B cell (primary cell): ENCODE data around the gene SRBD1. TPM values are rescaled to one million over a fixed set of nuclear protein-coding genes. Genes with fewer than 3 reads are reported as not detected.

ENCODE experiments used
- ATAC-seq: fragments of 200-7000 bp; cut with Tn5 transposase; one replicate; pipeline ENCODE4 v1.10.0; 2021; ENCODE audit warnings: low read depth, mild to moderate bottlenecking, moderate number of reproducible peaks, moderate library complexity
- CTCF ChIA-PET: fragments of 350-600 bp; sonication (Branson Sonifier 250); formaldehyde crosslinking; loops from one replicate; lab custom pipeline; 2021; ENCODE audit warnings: antibody characterized with exemption, inconsistent platforms; lab: Charles Lee
- POLR2A ChIA-PET: fragments of 350-600 bp; sonication (Branson Sonifier 250); formaldehyde crosslinking; loops from one replicate; lab custom pipeline; 2021; ENCODE audit warnings: antibody characterized with exemption; lab: Charles Lee
- DNase-seq: peaks from one replicate; pipeline ENCODE4 v3.0.0; 2013
- H2AFZ ChIP-seq: 2 replicates; pipeline ENCODE4 v1.6.1; 2012; ENCODE audit warnings: mild to moderate bottlenecking, low read depth, low read length; ENCODE audit not compliant: insufficient read depth, poor library complexity, severe bottlenecking
- H3K27ac ChIP-seq, 2 donors: 1 replicate in 1 of 2; 2 replicates in 1 of 2; pipeline ENCODE4 v1.5.1; 2012 to 2013; ENCODE audit warnings: low read length in 2 of 2, mild to moderate bottlenecking in 2 of 2, moderate library complexity in 1 of 2
- H3K27me3 ChIP-seq, 4 experiments: fragments of 200-600 bp in 1 of 4; sonication (generic) in 1 of 4; replicated peaks in 1 of 4; 1 replicate in 2 of 4; 2 replicates in 2 of 4; pipeline versions ENCODE4 v1.6.1 to v1.7.0; 2013 to 2016; ENCODE audit warnings: low read length in 3 of 4, mild to moderate bottlenecking in 2 of 4, mixed read lengths in 1 of 4, moderate library complexity in 1 of 4; ENCODE audit not compliant: insufficient read depth in 4 of 4, control insufficient read depth in 3 of 4; ENCODE audit errors: control extremely low read depth in 1 of 4
- H3K36me3 ChIP-seq, 2 experiments: replicated peaks in 1 of 2; 1 replicate in 1 of 2; 2 replicates in 1 of 2; pipeline versions ENCODE4 v1.6.1 to v1.7.1; 2013; ENCODE audit warnings: low read length in 1 of 2; ENCODE audit not compliant: insufficient read depth in 2 of 2, control insufficient read depth in 1 of 2; ENCODE audit errors: control extremely low read depth in 1 of 2, extremely low read depth in 1 of 2
- H3K4me1 ChIP-seq, 2 donors: fragments of 200-600 bp in 1 of 2; sonication (generic) in 1 of 2; 1 replicate in 1 of 2; 2 replicates in 1 of 2; pipeline versions ENCODE4 v1.5.1 to v1.6.1; 2013 to 2017; ENCODE audit warnings: low read length in 2 of 2; ENCODE audit not compliant: control insufficient read depth in 2 of 2, insufficient read depth in 2 of 2
- H3K4me2 ChIP-seq: replicated peaks from 2 replicates; pipeline ENCODE3; 2012; ENCODE audit warnings: mild to moderate bottlenecking, low read depth, low read length; ENCODE audit not compliant: poor library complexity, severe bottlenecking
- H3K4me3 ChIP-seq, 5 experiments: fragments of 200-600 bp in 1 of 5; sonication (generic) in 1 of 5; 1 replicate in 3 of 5; 2 replicates in 2 of 5; pipeline versions ENCODE4 v1.5.1 to v1.7.0; 2011 to 2016; ENCODE audit warnings: low read length in 4 of 5, mild to moderate bottlenecking in 4 of 5, low read depth in 2 of 5, control low read depth in 1 of 5, moderate library complexity in 1 of 5; ENCODE audit not compliant: insufficient read depth in 1 of 5; ENCODE audit errors: control extremely low read depth in 1 of 5, extremely low read depth in 1 of 5
- H3K79me2 ChIP-seq: fragments of 200-600 bp; sonication (generic); one replicate; pipeline ENCODE4 v1.6.0; 2016; ENCODE audit warnings: low read length; ENCODE audit not compliant: control insufficient read depth, insufficient read depth
- H3K9ac ChIP-seq: fragments of 200-600 bp; sonication (generic); 2 replicates; pipeline ENCODE4 v1.6.1; 2017; ENCODE audit warnings: mild to moderate bottlenecking, low read length, moderate library complexity
- H3K9me3 ChIP-seq, 3 donors: one replicate each; pipeline versions ENCODE4 v1.6.1 to v1.7.1; 2013; ENCODE audit warnings: low read length in 2 of 3; ENCODE audit not compliant: control insufficient read depth in 2 of 3, insufficient read depth in 1 of 3; ENCODE audit errors: control extremely low read depth in 1 of 3
- H4K20me1 ChIP-seq: 2 replicates; pipeline ENCODE4 v1.6.0; 2012; ENCODE audit warnings: mild to moderate bottlenecking, low read length; ENCODE audit not compliant: insufficient read depth, control insufficient read depth, poor library complexity, severe bottlenecking
- H3K27ac Mint-ChIP-seq: one replicate; pipeline ENCODE4 v1.8.0; 2021; ENCODE audit warnings: mixed read lengths
- H3K27me3 Mint-ChIP-seq: one replicate; pipeline ENCODE4 v1.8.0; 2021; ENCODE audit warnings: mixed read lengths
- H3K4me1 Mint-ChIP-seq: one replicate; pipeline ENCODE4 v1.8.0; 2021; ENCODE audit warnings: mixed read lengths
- H3K4me3 Mint-ChIP-seq: one replicate; pipeline ENCODE4 v1.8.0; 2021; ENCODE audit warnings: mixed read lengths
- H3K9me3 Mint-ChIP-seq: one replicate; pipeline ENCODE4 v1.8.0; 2022; ENCODE audit warnings: mixed read lengths; ENCODE audit not compliant: insufficient read depth
- EZH2 ChIP-seq: IDR thresholded peaks from 2 replicates; pipeline ENCODE4 v1.6.1; 2012; ENCODE audit warnings: borderline replicate concordance, low read depth, mild to moderate bottlenecking, moderate library complexity, low read length; ENCODE audit not compliant: insufficient read depth, poor library complexity, severe bottlenecking
- WGBS: methylation state at CpG from one replicate; pipeline ENCODE4 v1.1.5; 2013; ENCODE audit warnings: missing lambda C conversion rate; ENCODE audit not compliant: insufficient coverage; 5-methylcytosine and 5-hydroxymethylcytosine counted together
- intact Hi-C: fragments of 100-400 bp; cut with micrococcal nuclease; formaldehyde crosslinking; loops from one replicate; pipeline ENCODE4 v1.10.0; 2022
- polyA plus RNA-seq: library from polyadenylated mRNA; depleted of rRNA; stranded (reverse); fragments of >200 nt; gene quantifications from 2 replicates; pipeline ENCODE4 v1.2.3, GENCODE V29; 2012
- total RNA-seq, 2 donors: library from RNA; stranded (reverse); fragments of 120-200 nt in 1 of 2; gene quantifications; 1 replicate in 1 of 2; 2 replicates in 1 of 2; pipeline versions ENCODE4 v1.2.3 to v1.2.4, GENCODE V29; 2013 to 2022
- TF ChIP-seq, protein P1 (sequence below): fragments of 200-600 bp; IDR thresholded peaks from one replicate; pipeline ENCODE4 v1.8.0; 2022; ENCODE audit warnings: antibody characterized with exemption, mild to moderate bottlenecking

Gene SRBD1
- total and polyA plus RNA-seq, 2 donors (not counting 1 experiment from before 2014, with no cell fraction given), result 6.2 to 27.1 TPM

GRCh38 chr2:45344071-45344470, 267.0 kb downstream of the SRBD1 start:
- Histone ChIP-seq H3K27me3 (peaks cover 0 to 2% (median 0%) of the 10 kb centered on the region in 4 experiments), H3K4me3 (no peak overlapping the region), H4K20me1 (no peaks in the 10 kb centered on the region), H3K79me2 (no peaks in the 10 kb centered on the region), H3K4me2 (no peak overlapping the region), H3K27ac (no peak overlapping the region), H3K36me3 (no peaks in the 10 kb centered on the region), H3K9ac (no peak overlapping the region), H3K9me3 (no peaks in the 10 kb centered on the region), H3K4me1 (no peaks in the 10 kb centered on the region), H2AFZ (no peak overlapping the region)
- peaks cover 25% of the 10 kb centered on the region for H3K27me3 Mint-ChIP-seq
- TF ChIP-seq, protein P1, sequence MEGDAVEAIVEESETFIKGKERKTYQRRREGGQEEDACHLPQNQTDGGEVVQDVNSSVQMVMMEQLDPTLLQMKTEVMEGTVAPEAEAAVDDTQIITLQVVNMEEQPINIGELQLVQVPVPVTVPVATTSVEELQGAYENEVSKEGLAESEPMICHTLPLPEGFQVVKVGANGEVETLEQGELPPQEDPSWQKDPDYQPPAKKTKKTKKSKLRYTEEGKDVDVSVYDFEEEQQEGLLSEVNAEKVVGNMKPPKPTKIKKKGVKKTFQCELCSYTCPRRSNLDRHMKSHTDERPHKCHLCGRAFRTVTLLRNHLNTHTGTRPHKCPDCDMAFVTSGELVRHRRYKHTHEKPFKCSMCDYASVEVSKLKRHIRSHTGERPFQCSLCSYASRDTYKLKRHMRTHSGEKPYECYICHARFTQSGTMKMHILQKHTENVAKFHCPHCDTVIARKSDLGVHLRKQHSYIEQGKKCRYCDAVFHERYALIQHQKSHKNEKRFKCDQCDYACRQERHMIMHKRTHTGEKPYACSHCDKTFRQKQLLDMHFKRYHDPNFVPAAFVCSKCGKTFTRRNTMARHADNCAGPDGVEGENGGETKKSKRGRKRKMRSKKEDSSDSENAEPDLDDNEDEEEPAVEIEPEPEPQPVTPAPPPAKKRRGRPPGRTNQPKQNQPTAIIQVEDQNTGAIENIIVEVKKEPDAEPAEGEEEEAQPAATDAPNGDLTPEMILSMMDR, result no peak
- no peak for TF ChIP-seq EZH2
- ATAC-seq (no peak), DNase-seq (no peak)
- intact Hi-C loops, result no loop called here
- POLR2A ChIA-PET, result no interaction called here
- CTCF ChIA-PET, result no interaction called here
- H3K9me3 Mint-ChIP-seq, result peaks cover 3% of the 10 kb centered on the region
- H3K27ac Mint-ChIP-seq, result no peak overlapping the region
- H3K4me3 Mint-ChIP-seq, result no peak overlapping the region
- no peaks in the 10 kb centered on the region for H3K4me1 Mint-ChIP-seq
- 86% methylated on average over 9 of the region's 9 CpGs for WGBS

DNA sequence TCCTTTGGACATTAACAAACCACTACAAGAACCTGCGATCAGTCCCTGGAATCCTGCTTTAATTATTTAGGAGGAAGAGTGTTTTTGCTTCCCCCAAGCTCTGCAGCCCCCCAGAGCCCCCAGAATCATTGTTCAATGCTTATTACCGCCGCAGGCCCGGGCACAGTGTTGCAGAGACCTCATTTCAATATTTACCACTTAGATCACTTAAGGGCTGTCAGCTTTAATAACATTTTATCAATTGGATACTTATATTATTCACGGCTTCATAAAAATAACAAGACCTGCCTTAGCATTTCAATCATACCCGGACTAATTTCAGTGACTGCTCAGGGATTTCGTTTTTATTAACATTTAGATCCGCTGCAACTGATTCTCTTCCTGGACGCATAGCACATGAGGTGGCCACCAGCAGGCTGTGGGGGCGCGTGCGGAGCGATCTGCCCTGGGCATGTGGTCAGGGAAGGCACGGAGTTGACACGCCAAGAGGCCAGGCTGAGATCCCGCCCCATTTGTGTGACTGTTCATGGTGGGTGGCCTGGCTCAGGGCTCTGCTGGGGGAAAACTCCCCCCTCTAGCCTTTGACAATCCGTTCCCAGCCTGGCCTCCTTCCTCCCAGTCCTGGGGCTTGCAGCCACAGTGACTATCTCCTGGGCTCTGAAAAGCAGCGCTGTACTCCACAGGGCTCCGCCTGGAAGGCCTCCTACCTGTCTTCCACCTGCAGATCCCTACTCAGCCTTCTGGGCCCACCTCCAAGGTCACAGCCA, 267.6 kb downstream of the SRBD1 start:
- DNase-seq, result no peak
- Histone ChIP-seq H3K4me1 (no peaks in the 10 kb centered on the region), H3K4me3 (no peak overlapping the region), H4K20me1 (no peaks in the 10 kb centered on the region), H3K4me2 (no peak overlapping the region), H2AFZ (no peak overlapping the region), H3K79me2 (no peaks in the 10 kb centered on the region), H3K9me3 (no peaks in the 10 kb centered on the region), H3K27ac (no peak overlapping the region), H3K9ac (no peak overlapping the region), H3K27me3 (peaks cover 0 to 2% (median 0%) of the 10 kb centered on the region in 4 experiments), H3K36me3 (no peaks in the 10 kb centered on the region)
- ChIA-PET POLR2A (no interaction called here), CTCF (no interaction called here)
- no peak for ATAC-seq
- no peak overlapping the region for H3K27ac Mint-ChIP-seq
- H3K27me3 Mint-ChIP-seq, result peaks cover 25% of the 10 kb centered on the region
- no peaks in the 10 kb centered on the region for H3K4me1 Mint-ChIP-seq
- H3K4me3 Mint-ChIP-seq, result no peak overlapping the region
- H3K9me3 Mint-ChIP-seq, result peaks cover 3% of the 10 kb centered on the region
- WGBS, result 96% methylated on average over 15 of the region's 19 CpGs
- TF ChIP-seq, protein P1, result no peak
- TF ChIP-seq EZH2, result no peak
- intact Hi-C loops, result no loop called here
